Measurements from ENCODE around the gene ZNG1C. TPM values are rescaled to one million over a fixed set of nuclear protein-coding genes. Genes with fewer than 3 reads are reported as not detected.
"Not testable (repeated sequence)": the region's sequence is repeated elsewhere in the genome, so short reads cannot be mapped to it uniquely, and the experiment has no call there.

Gene ZNG1C
- total RNA-seq (10 to 100 TPM; 20.5 to 38.6 TPM), polyA plus RNA-seq (10 to 100 TPM; 13.5 to 16.2 TPM)
- long read RNA-seq, donor 1, partial matches to known transcripts, result 2 of 17 reads
- long read RNA-seq, donor 1, other reads (novel, unspliced or antisense), result 15 of 17 reads
- long read RNA-seq, donor 2, partial matches to known transcripts, result 2 of 10 reads
- long read RNA-seq, donor 2, other reads (novel, unspliced or antisense), result 5 of 10 reads

DNA sequence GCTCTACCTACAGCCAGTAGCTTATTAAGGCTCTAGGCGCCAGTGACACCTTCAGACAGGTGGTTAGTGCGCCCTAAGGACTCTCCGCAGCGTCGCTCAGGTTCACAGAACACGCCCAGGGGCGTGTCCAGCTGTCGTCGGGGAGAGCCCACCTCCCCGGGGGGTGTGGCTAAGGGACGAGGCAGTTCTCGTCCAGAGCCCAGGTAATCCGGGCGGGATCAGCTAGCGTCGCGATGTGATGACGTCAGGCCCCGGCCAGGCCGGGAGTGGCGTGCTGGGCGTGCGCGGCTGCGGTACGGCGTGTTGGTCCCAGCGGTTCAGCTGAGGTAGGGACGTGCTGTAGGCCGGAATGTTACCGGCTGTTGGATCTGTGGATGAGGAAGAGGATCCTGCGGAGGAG lies at the start of gene ZNG1C:
TSS of gene ZNG1C (plus strand) at position 301 of the 400 bp plus-strand sequence. CDS start at position 350, 49 bp downstream.
- H3K4me1 ChIP-seq (ENCODE audit: control insufficient read depth in 1 of 2, insufficient read depth in 2 of 2, low read length in 2 of 2); ATAC-seq (ENCODE audit: low FRiP score); H3K27me3 ChIP-seq (ENCODE audit: control insufficient read depth in 1 of 2, insufficient read depth in 2 of 2, low read length in 1 of 2); H3K4me3 ChIP-seq (ENCODE audit: low read length in 2 of 2); H3K27ac ChIP-seq (ENCODE audit: low read depth in 1 of 2, low read length in 2 of 2); H3K9me3 ChIP-seq (ENCODE audit: control insufficient read depth, low read length); intact Hi-C loops (cut with DNase I); DNase-seq; H3K36me3 ChIP-seq (ENCODE audit: control insufficient read depth in 1 of 2, insufficient read depth in 2 of 2, low read length in 1 of 2): not testable (repeated sequence)
- WGBS, 2 donors, result no CpG with 5 or more reads among the region's 32 CpGs

DNA sequence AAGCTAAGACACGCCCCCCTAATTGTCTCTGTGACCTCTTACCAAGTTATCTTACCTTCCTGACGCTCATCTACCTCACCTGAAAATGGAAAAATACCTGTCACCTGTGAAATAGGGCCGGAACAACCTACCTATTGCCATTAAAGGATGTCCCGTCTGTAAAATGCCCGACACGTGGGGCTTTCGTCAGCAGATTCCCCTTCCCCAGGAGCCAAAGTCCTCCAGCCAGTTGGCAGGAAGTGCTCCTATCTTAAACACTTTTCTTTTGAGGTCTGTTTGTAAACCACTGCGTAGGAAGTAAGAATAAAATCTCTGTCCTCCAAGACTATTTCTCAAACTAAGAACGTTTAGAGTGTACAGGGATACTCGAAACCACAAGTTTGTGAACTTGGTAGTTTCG lies 654 bp downstream of the ZNG1C start:
- ATAC-seq (ENCODE audit: low FRiP score); intact Hi-C loops (cut with DNase I); H3K4me1 ChIP-seq (ENCODE audit: control insufficient read depth in 1 of 2, insufficient read depth in 2 of 2, low read length in 2 of 2); H3K27ac ChIP-seq (ENCODE audit: low read depth in 1 of 2, low read length in 2 of 2); H3K4me3 ChIP-seq (ENCODE audit: low read length in 2 of 2); H3K27me3 ChIP-seq (ENCODE audit: control insufficient read depth in 1 of 2, insufficient read depth in 2 of 2, low read length in 1 of 2); H3K36me3 ChIP-seq (ENCODE audit: control insufficient read depth in 1 of 2, insufficient read depth in 2 of 2, low read length in 1 of 2); H3K9me3 ChIP-seq (ENCODE audit: control insufficient read depth, low read length); DNase-seq: not testable (repeated sequence)
- no CpG with 5 or more reads among the region's 11 CpGs for WGBS, 2 donors

DNA sequence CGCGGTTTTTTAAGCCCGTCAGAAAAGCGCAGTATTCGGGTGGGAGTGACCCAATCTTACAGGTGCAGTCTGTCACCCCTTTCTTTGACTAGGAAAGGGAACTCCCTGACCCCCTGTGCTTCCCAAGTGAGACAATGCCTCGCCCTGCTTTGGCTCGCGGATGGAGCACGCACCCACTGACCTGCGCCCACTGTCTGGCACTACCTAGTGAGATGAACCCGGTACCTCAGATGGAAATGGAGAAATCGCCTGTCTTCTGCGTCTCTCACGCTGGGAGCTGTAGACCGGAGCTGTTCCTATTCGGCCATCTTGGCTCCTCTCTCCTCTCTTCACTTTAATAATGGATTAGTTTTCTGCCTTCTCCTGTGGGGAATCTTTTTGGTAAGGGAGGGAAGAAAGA lies 39.3 kb downstream of the ZNG1C start:
- H3K4me1 ChIP-seq (ENCODE audit: control insufficient read depth in 1 of 2, insufficient read depth in 2 of 2, low read length in 2 of 2); H3K27me3 ChIP-seq (ENCODE audit: control insufficient read depth in 1 of 2, insufficient read depth in 2 of 2, low read length in 1 of 2); intact Hi-C loops (cut with DNase I); H3K36me3 ChIP-seq (ENCODE audit: control insufficient read depth in 1 of 2, insufficient read depth in 2 of 2, low read length in 1 of 2); H3K27ac ChIP-seq (ENCODE audit: low read depth in 1 of 2, low read length in 2 of 2); ATAC-seq (ENCODE audit: low FRiP score); H3K4me3 ChIP-seq (ENCODE audit: low read length in 2 of 2); H3K9me3 ChIP-seq (ENCODE audit: control insufficient read depth, low read length): not testable (repeated sequence)
- DNase-seq, result peak in 1 of 2 donors; percentile 27
- WGBS, 2 donors, result 94 to 97% methylated on average over 12 to 14 of the region's 16 CpGs

GRCh38 chr9:68302567-68302966 lies 60.8 kb downstream of the ZNG1C start, which contains the start of gene FOXD4L3:
FOXD4L3 (plus strand) TSS chr9:68302867; CDS start chr9:68302952, 85 bp downstream.
- H3K36me3 ChIP-seq (ENCODE audit: control insufficient read depth in 1 of 2, insufficient read depth in 2 of 2, low read length in 1 of 2); H3K4me1 ChIP-seq (ENCODE audit: control insufficient read depth in 1 of 2, insufficient read depth in 2 of 2, low read length in 2 of 2); H3K27me3 ChIP-seq (ENCODE audit: control insufficient read depth in 1 of 2, insufficient read depth in 2 of 2, low read length in 1 of 2); H3K27ac ChIP-seq (ENCODE audit: low read depth in 1 of 2, low read length in 2 of 2); H3K4me3 ChIP-seq (ENCODE audit: low read length in 2 of 2); DNase-seq; ATAC-seq (ENCODE audit: low FRiP score); H3K9me3 ChIP-seq (ENCODE audit: control insufficient read depth, low read length); intact Hi-C loops (cut with DNase I): not testable (repeated sequence)
- WGBS, 2 donors, result 17% methylated on average over 4 of the region's 15 CpGs; no CpG with 5 or more reads in 1 of the 2 donors

DNA sequence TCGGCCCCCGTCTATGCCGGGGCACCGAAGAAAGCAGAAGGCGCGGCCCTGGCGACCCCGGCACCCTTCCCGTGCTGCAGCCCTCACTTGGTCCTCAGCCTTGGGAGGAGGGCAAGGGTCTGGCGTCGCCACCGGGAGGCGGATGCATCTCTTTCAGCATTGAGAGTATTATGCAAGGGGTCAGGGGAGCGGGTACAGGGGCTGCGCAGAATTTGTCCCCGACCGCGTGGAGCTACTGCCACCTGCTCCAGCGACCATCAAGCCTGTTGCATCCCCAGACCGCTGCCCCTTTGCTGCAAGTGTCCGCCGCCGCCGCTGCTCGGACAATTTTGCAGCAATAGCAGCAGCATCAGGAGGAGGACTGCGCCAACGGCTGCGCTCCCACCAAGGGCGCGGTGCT lies 62.0 kb downstream of the ZNG1C start:
- H3K4me3 ChIP-seq (ENCODE audit: low read length in 2 of 2); DNase-seq; H3K27ac ChIP-seq (ENCODE audit: low read depth in 1 of 2, low read length in 2 of 2); H3K36me3 ChIP-seq (ENCODE audit: control insufficient read depth in 1 of 2, insufficient read depth in 2 of 2, low read length in 1 of 2); intact Hi-C loops (cut with DNase I); H3K27me3 ChIP-seq (ENCODE audit: control insufficient read depth in 1 of 2, insufficient read depth in 2 of 2, low read length in 1 of 2); H3K4me1 ChIP-seq (ENCODE audit: control insufficient read depth in 1 of 2, insufficient read depth in 2 of 2, low read length in 2 of 2); H3K9me3 ChIP-seq (ENCODE audit: control insufficient read depth, low read length); ATAC-seq (ENCODE audit: low FRiP score): not testable (repeated sequence)
- WGBS, 2 donors, result 10% methylated on average over 11 of the region's 30 CpGs; no CpG with 5 or more reads in 1 of the 2 donors

DNA sequence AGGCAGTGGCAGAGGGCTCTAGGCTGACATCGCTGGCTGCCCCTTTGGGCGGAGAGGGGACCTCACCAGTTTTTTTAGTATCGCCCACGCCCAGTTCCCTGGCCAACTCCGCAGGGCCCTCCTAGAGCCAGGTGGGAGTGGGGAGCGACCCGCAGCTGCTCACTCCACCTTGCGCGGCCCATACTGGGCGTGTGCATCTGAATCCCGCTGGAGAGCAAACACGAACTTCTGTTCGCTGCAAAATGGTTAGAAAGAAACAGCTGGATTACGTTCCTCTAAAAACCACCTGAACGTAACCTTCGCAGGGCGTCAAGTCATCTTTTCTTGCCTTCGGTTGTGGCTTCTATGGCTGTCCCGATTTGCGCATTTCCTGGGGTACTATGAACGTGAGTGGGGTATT lies 62.4 kb downstream of the ZNG1C start:
- H3K27ac ChIP-seq (ENCODE audit: low read depth in 1 of 2, low read length in 2 of 2); H3K9me3 ChIP-seq (ENCODE audit: control insufficient read depth, low read length); ATAC-seq (ENCODE audit: low FRiP score); DNase-seq; H3K27me3 ChIP-seq (ENCODE audit: control insufficient read depth in 1 of 2, insufficient read depth in 2 of 2, low read length in 1 of 2); intact Hi-C loops (cut with DNase I); H3K36me3 ChIP-seq (ENCODE audit: control insufficient read depth in 1 of 2, insufficient read depth in 2 of 2, low read length in 1 of 2); H3K4me3 ChIP-seq (ENCODE audit: low read length in 2 of 2); H3K4me1 ChIP-seq (ENCODE audit: control insufficient read depth in 1 of 2, insufficient read depth in 2 of 2, low read length in 2 of 2): not testable (repeated sequence)
- 17 to 19% methylated on average over 3 to 9 of the region's 21 CpGs for WGBS, 2 donors

- H3K9me3 ChIP-seq (ENCODE audit: control insufficient read depth, low read length); intact Hi-C loops (cut with DNase I); ATAC-seq (ENCODE audit: low FRiP score); H3K27me3 ChIP-seq (ENCODE audit: control insufficient read depth in 1 of 2, insufficient read depth in 2 of 2, low read length in 1 of 2); H3K27ac ChIP-seq (ENCODE audit: low read depth in 1 of 2, low read length in 2 of 2); H3K4me3 ChIP-seq (ENCODE audit: low read length in 2 of 2); H3K4me1 ChIP-seq (ENCODE audit: control insufficient read depth in 1 of 2, insufficient read depth in 2 of 2, low read length in 2 of 2); DNase-seq; H3K36me3 ChIP-seq (ENCODE audit: control insufficient read depth in 1 of 2, insufficient read depth in 2 of 2, low read length in 1 of 2): not testable (repeated sequence)
- WGBS, 2 donors, result 20 to 24% methylated on average over 2 of the region's 4 CpGs
Measured at GRCh38 chr9:68304777-68305176, 63.0 kb downstream of the ZNG1C start.

DNA sequence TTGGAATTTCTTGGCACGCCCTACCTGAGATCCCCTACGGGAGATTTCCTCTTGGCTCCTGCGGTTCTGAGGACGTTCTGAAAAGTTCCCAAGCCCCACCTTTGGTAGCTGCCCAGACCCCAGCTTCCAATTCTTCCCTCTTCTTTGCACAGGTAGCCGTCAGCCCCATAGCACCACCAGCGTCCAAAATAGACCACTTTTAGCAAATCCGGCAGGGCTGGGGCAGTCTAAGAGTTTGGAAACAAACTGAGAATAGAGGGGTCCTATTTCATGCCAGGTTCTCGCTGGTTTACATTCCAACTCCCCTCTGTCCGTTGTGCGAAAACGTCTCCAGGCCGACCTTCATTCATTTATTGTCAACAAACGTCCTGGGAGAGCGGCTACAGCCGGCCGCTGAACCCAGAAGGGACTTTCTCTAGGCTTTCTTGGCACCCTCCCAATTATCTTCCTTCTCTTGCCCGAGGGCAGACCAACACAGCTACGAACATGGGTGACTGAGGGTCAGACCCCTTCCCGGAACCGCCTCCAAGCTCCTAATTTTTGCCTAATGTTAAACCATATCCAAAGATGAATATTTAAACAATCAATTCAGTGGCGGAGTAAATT lies 64.0 kb downstream of the ZNG1C start:
- H3K27ac ChIP-seq (ENCODE audit: low read depth in 1 of 2, low read length in 2 of 2); intact Hi-C loops (cut with DNase I); DNase-seq; H3K9me3 ChIP-seq (ENCODE audit: control insufficient read depth, low read length); H3K4me3 ChIP-seq (ENCODE audit: low read length in 2 of 2); H3K36me3 ChIP-seq (ENCODE audit: control insufficient read depth in 1 of 2, insufficient read depth in 2 of 2, low read length in 1 of 2); H3K4me1 ChIP-seq (ENCODE audit: control insufficient read depth in 1 of 2, insufficient read depth in 2 of 2, low read length in 2 of 2); H3K27me3 ChIP-seq (ENCODE audit: control insufficient read depth in 1 of 2, insufficient read depth in 2 of 2, low read length in 1 of 2): not testable (repeated sequence)
- ATAC-seq (ENCODE audit: low FRiP score), result peak; percentile 53
- 32 to 36% methylated on average over 8 of the region's 21 CpGs for WGBS, 2 donors

DNA sequence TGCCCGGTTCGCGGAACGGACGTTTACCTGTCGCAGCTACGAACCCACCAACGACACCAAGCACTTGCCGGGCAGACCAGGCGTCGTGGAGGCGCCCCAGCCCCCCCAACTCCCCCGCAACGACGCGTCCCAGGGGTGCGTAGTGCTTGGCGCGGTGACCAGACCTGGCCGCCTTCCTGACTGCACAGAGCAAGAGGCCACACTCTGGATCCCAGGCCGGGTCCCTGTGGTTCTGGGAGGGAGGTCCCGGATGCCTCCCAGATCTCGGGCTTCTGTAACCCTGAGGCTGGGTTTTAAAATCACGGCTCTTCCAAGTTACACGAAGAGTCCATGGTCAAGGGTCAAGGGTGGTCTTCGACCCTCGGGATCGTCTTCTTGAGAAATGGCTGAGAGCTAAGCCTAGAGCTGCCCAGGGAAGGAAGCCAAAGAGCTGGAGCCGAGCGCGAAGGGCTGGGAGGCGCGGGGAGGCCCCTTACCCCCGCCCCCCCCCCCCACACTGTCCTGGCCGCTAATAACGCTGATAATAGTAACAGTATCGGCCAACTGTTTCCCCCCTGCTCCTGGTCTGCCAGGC lies 64.7 kb downstream of the ZNG1C start:
- H3K9me3 ChIP-seq (ENCODE audit: control insufficient read depth, low read length); H3K4me1 ChIP-seq (ENCODE audit: control insufficient read depth in 1 of 2, insufficient read depth in 2 of 2, low read length in 2 of 2); H3K4me3 ChIP-seq (ENCODE audit: low read length in 2 of 2); H3K27me3 ChIP-seq (ENCODE audit: control insufficient read depth in 1 of 2, insufficient read depth in 2 of 2, low read length in 1 of 2); intact Hi-C loops (cut with DNase I); H3K36me3 ChIP-seq (ENCODE audit: control insufficient read depth in 1 of 2, insufficient read depth in 2 of 2, low read length in 1 of 2); H3K27ac ChIP-seq (ENCODE audit: low read depth in 1 of 2, low read length in 2 of 2): not testable (repeated sequence)
- 9 to 21% methylated on average over 7 to 28 of the region's 37 CpGs for WGBS, 2 donors
- ATAC-seq (ENCODE audit: low FRiP score) (peak; percentile 30), DNase-seq (peak in 1 of 2 donors; percentile 34)
